ENCODE measurements around the gene CBL.
"Not testable (repeated sequence)": the region's sequence is repeated elsewhere in the genome, so short reads cannot be mapped to it uniquely, and the experiment has no call there.

The CBL gene

DNA sequence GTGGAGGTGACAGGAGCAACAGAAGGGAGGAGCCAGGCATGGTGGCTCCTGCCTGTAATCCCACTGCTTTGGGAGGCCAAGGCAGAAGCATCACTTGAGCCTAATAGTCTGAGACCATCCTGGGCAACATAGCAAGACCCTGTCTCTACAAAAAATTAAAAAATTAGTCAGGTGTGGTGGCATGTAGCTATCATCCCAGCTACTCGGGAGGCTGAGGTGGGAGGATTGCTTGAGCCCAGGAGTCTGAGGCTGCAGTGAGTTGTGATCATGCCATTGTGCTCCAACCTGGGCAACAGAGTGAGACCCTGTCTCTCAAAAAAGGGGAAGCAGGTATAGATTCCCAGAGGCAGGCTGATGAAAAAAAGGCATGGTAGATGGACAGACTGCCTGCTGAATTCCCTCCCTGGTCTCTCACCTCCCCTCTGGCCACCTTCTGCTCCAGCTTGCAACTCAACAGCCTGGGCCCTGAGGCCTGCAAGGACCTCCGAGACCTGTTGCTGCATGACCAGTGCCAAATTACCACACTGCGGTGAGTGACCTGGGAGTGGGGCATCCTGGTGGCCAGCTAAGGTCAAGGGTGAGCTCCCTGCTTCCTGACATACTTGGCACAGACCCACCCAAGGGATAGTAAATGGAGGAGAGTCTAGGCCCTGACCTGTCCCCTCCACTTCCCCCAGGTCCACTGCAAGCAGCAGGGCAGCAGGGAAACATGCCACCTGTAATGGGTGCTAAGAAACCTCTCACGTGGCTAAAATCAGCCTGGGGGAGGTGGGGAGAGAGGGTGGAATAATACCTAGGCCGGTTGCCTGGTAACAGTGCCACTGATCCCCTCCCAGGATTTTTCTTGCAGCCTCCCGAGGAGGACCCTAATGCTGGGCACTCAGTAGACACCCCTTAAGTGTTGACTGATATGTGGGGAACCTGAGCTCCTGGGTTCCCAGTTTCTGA is 25.1 kb upstream of the CBL start:
- POLR2A ChIA-PET: interaction anchor here (1.1 kb wide), 1 partner anchor 12 kb away, joined by 3 read pairs; no protein-coding TSS in a partner anchor
- CTCF ChIA-PET: interaction anchor here (0.7 to 7.2 kb wide), 9 partner anchors 12 to 104 kb away, joined by 3 to 55 read pairs (median 4); partner anchors contain the start of genes CBL and NLRX1
- no peak for DNase-seq (ENCODE audit: low read depth, low spot score)
- H3K4me3 ChIP-seq (ENCODE audit: low read depth, low read length): no peak overlapping the region
- TF ChIP-seq, protein P1, sequence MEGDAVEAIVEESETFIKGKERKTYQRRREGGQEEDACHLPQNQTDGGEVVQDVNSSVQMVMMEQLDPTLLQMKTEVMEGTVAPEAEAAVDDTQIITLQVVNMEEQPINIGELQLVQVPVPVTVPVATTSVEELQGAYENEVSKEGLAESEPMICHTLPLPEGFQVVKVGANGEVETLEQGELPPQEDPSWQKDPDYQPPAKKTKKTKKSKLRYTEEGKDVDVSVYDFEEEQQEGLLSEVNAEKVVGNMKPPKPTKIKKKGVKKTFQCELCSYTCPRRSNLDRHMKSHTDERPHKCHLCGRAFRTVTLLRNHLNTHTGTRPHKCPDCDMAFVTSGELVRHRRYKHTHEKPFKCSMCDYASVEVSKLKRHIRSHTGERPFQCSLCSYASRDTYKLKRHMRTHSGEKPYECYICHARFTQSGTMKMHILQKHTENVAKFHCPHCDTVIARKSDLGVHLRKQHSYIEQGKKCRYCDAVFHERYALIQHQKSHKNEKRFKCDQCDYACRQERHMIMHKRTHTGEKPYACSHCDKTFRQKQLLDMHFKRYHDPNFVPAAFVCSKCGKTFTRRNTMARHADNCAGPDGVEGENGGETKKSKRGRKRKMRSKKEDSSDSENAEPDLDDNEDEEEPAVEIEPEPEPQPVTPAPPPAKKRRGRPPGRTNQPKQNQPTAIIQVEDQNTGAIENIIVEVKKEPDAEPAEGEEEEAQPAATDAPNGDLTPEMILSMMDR (IDR thresholded peaks at IDR 0.05; ENCODE audit: insufficient read depth, low read length, missing control alignments): no peak

DNA sequence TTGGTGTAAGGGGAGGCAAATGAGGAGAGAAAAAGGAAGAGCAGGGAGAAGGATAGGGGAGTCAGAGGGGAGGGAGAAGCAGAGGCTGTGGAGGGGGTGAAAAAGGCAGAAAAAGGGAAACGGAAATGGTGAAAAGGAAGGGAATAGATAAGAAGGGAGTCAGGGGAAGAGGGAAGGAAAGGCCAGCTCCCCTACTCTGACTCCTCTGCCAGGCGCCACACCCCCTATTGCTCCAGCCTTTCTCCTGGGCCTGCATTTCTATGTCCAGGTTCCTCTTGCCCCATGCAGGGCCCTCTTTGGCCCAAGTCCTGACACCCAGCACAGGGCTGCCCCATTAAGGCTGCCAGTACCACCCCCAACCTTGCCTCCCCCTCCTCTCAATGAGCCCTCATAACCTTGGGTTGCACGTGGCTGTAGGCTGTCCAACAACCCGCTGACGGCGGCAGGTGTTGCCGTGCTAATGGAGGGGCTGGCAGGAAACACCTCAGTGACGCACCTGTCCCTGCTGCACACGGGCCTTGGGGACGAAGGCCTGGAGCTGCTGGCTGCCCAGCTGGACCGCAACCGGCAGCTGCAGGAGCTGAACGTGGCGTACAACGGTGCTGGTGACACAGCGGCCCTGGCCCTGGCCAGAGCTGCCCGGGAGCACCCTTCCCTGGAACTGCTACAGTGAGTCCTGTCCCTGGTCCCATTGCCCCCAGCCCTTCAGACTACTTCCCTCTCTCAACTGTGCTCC is 24.3 kb upstream of the CBL start:
- TF ChIP-seq, protein P1 (IDR thresholded peaks at IDR 0.05; ENCODE audit: insufficient read depth, low read length, missing control alignments): no peak
- no peak overlapping the region for H3K4me3 ChIP-seq (ENCODE audit: low read depth, low read length)
- CTCF ChIA-PET: interaction anchor here (0.7 to 11.6 kb wide), 8 partner anchors 8 to 92 kb away, joined by 3 to 77 read pairs (median 4); partner anchors contain the start of genes CBL and NLRX1
- DNase-seq (ENCODE audit: low read depth, low spot score): no peak
- POLR2A ChIA-PET: no interaction called here

- H3K4me3 ChIP-seq (ENCODE audit: low read depth, low read length); DNase-seq (ENCODE audit: low read depth, low spot score); POLR2A ChIA-PET: not testable (repeated sequence)
- CTCF ChIA-PET: interaction anchor here (1.0 to 11.6 kb wide), 4 partner anchors 11 to 139 kb away, joined by 3 to 77 read pairs (median 30); partner anchors contain the start of gene CBL
Measured at GRCh38 chr11:119184399-119184798, 21.7 kb upstream of the CBL start.

- no peak for DNase-seq (ENCODE audit: low read depth, low spot score)
- H3K4me3 ChIP-seq (ENCODE audit: low read depth, low read length): no peak overlapping the region
- TF ChIP-seq, protein P1 (IDR thresholded peaks at IDR 0.05; ENCODE audit: insufficient read depth, low read length, missing control alignments): no peak
- ChIA-PET CTCF (interaction anchor here (1.3 to 11.6 kb wide), 4 partner anchors 10 to 19 kb away, joined by 4 to 77 read pairs (median 30); partner anchors contain the start of genes CBL and NLRX1), POLR2A (no interaction called here)
Measured at GRCh38 chr11:119185981-119186634, 20.0 kb upstream of the CBL start.

- TF ChIP-seq, protein P1 (IDR thresholded peaks at IDR 0.05; ENCODE audit: insufficient read depth, low read length, missing control alignments): no peak
- no peak overlapping the region for H3K4me3 ChIP-seq (ENCODE audit: low read depth, low read length)
- no peak for DNase-seq (ENCODE audit: low read depth, low spot score)
- ChIA-PET POLR2A (no interaction called here), CTCF (interaction anchor here (7.2 to 11.6 kb wide), 2 partner anchors 9 to 18 kb away, joined by 55 to 77 read pairs; partner anchors contain the start of gene CBL)
Measured at GRCh38 chr11:119187123-119187892, 18.8 kb upstream of the CBL start.

DNA sequence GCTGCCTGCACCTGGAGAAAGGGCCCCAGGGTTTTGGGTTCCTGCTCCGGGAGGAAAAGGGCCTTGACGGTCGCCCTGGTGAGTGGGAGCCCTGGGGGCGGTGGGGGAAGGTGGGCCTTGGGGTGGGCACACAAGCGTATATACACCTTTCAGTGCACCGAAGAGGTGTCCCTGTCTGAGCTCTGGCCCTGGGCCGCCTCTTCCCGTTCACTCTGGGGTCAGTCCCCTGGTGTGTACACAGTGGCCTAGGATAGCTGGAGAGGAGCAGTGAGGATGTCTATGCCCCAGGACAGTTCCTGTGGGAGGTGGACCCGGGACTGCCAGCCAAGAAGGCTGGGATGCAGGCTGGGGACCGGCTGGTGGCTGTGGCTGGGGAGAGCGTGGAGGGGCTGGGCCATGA is 18.1 kb upstream of the CBL start:
- POLR2A ChIA-PET: no interaction called here
- no peak overlapping the region for H3K4me3 ChIP-seq (ENCODE audit: low read depth, low read length)
- TF ChIP-seq, protein P1 (IDR thresholded peaks at IDR 0.05; ENCODE audit: insufficient read depth, low read length, missing control alignments): no peak
- no peak for DNase-seq (ENCODE audit: low read depth, low spot score)
- CTCF ChIA-PET: interaction anchor here (11.6 kb wide), 1 partner anchor 17 kb away, joined by 77 read pairs; the partner anchor contains the start of gene CBL
